HCT116 (cell line): ENCODE results near the gene TOMM40. TPM values are rescaled to one million over a fixed set of nuclear protein-coding genes. Genes with fewer than 3 reads are reported as not detected.
"Not testable (repeated sequence)": the region's sequence is repeated elsewhere in the genome, so short reads cannot be mapped to it uniquely, and the experiment has no call there.

ENCODE experiments used
- ATAC-seq: fragments of 200-7000 bp; cut with Tn5 transposase; 2 replicates; pipeline ENCODE4 v1.9.1; 2020; ENCODE audit warnings: mild to moderate bottlenecking, moderate library complexity
- BruUV-seq: library from RNA; stranded (reverse); fragments of 400-500 nt; replicated peaks from 2 replicates; lab custom pipeline; 2021; lab: Mats Ljungman, UMichigan
- CTCF ChIA-PET: fragments of 300-600 bp; sonication (Branson Sonifier 250); formaldehyde crosslinking; loops from one replicate; lab custom pipeline; 2021; ENCODE audit warnings: antibody characterized with exemption; lab: Charles Lee
- POLR2A ChIA-PET: fragments of 300-600, 350-600 bp; sonication (Branson Sonifier 250); formaldehyde crosslinking; loops from one replicate; lab custom pipeline; 2021; ENCODE audit warnings: antibody characterized with exemption; lab: Charles Lee
- RAD21 ChIA-PET, 2 experiments: fragments of 300-600 bp; sonication (Branson Sonifier 250); formaldehyde crosslinking; loops; one replicate each; lab custom pipeline; 2023; ENCODE audit warnings: low total read pairs in 2 of 2; ENCODE audit not compliant: uncharacterized antibody in 2 of 2, unreplicated experiment in 2 of 2, low non-redundant PET in 1 of 2; lab: Charles Lee
- DNase-seq: peaks from one replicate; pipeline ENCODE4 v3.0.0-alpha.2; 2010; ENCODE audit warnings: low read depth, low spot score
- H2AFZ ChIP-seq: fragments of 200-600 bp; shearing (Covaris generic), sonication (generic); 2 replicates; pipeline ENCODE4 v1.6.1; 2017; ENCODE audit warnings: low read depth, mixed run types, mixed read lengths, antibody characterized with exemption, low read length; ENCODE audit not compliant: poor library complexity, severe bottlenecking
- H3K27ac ChIP-seq: 2 replicates; pipeline ENCODE4 v1.5.1; 2012; ENCODE audit warnings: low read depth, low read length
- H3K27me3 ChIP-seq: fragments of 200-600 bp; sonication (generic); 2 replicates; pipeline ENCODE4 v1.6.1; 2016; ENCODE audit warnings: mixed run types, low read length, mixed read lengths; ENCODE audit not compliant: insufficient read depth
- H3K36me3 ChIP-seq, 2 experiments: fragments of 200-500 bp in 1 of 2; fragments of 200-600 bp in 1 of 2; sonication (Bioruptor generic) in 1 of 2; sonication (generic) in 1 of 2; 2 replicates each; pipeline versions ENCODE4 v1.5.1 to v1.6.1; 2014 to 2016; ENCODE audit warnings: low read length in 2 of 2, inconsistent platforms in 1 of 2, mixed read lengths in 1 of 2, mixed run types in 1 of 2; ENCODE audit not compliant: insufficient read depth in 2 of 2, control insufficient read depth in 1 of 2
- H3K4me1 ChIP-seq, 2 experiments: fragments of 200-600 bp in 1 of 2; sonication (generic) in 1 of 2; 2 replicates each; pipeline versions ENCODE4 v1.5.1 to v1.6.1; 2012 to 2017; ENCODE audit warnings: low read length in 2 of 2, inconsistent platforms in 1 of 2, mild to moderate bottlenecking in 1 of 2, mixed read lengths in 1 of 2, mixed run types in 1 of 2, moderate library complexity in 1 of 2; ENCODE audit not compliant: insufficient read depth in 2 of 2, control insufficient read depth in 1 of 2
- H3K4me2 ChIP-seq: fragments of 200-600 bp; sonication (generic); 2 replicates; pipeline ENCODE4 v1.6.1; 2017; ENCODE audit warnings: mixed run types, low read length, mixed read lengths
- H3K4me3 ChIP-seq, 2 experiments: fragments of 200-600 bp in 1 of 2; sonication (generic) in 1 of 2; replicated peaks in 1 of 2; 2 replicates each; pipeline ENCODE4 v1.5.1; 2011 to 2016; ENCODE audit warnings: low read length in 2 of 2, control low read depth in 1 of 2, low read depth in 1 of 2, mild to moderate bottlenecking in 1 of 2, mixed read lengths in 1 of 2, mixed run types in 1 of 2
- H3K79me2 ChIP-seq: fragments of 200-600 bp; sonication (generic); 2 replicates; pipeline ENCODE4 v1.6.1; 2017; ENCODE audit warnings: mild to moderate bottlenecking, mixed run types, low read length, moderate library complexity, mixed read lengths; ENCODE audit not compliant: insufficient read depth
- H3K9ac ChIP-seq: fragments of 200-600 bp; sonication (generic); 2 replicates; pipeline ENCODE4 v1.6.1; 2016; ENCODE audit warnings: low read length, mixed read lengths
- H3K9me2 ChIP-seq: fragments of 200-600 bp; sonication (generic), shearing (Covaris generic); 2 replicates; pipeline ENCODE4 v1.6.1; 2017; ENCODE audit warnings: mixed run types, mild to moderate bottlenecking, moderate library complexity; ENCODE audit not compliant: insufficient read depth
- H3K9me3 ChIP-seq, 2 experiments: fragments of 200-500 bp in 1 of 2; fragments of 200-600 bp in 1 of 2; sonication (Bioruptor generic) in 1 of 2; sonication (generic) in 1 of 2; 2 replicates each; pipeline ENCODE4 v1.6.1; 2014 to 2017; ENCODE audit warnings: low read length in 2 of 2, mixed read lengths in 2 of 2, inconsistent platforms in 1 of 2, low read depth in 1 of 2, mild to moderate bottlenecking in 1 of 2, mixed run types in 1 of 2, moderate library complexity in 1 of 2; ENCODE audit not compliant: control insufficient read depth in 1 of 2, insufficient read depth in 1 of 2
- H4K20me1 ChIP-seq: fragments of 200-600 bp; sonication (generic), shearing (Covaris generic); 2 replicates; pipeline ENCODE4 v1.6.1; 2017; ENCODE audit warnings: mixed run types, mild to moderate bottlenecking, moderate library complexity; ENCODE audit not compliant: insufficient read depth
- intact Hi-C: fragments of 100-400 bp; cut with micrococcal nuclease; formaldehyde crosslinking; loops from 2 replicates; pipeline ENCODE4 v1.10.0; 2022
- total RNA-seq: library from RNA; stranded (reverse); gene quantifications from one replicate; pipeline ENCODE4 v1.2.1, GENCODE V29; 2021; ENCODE audit not compliant: unreplicated experiment

Gene TOMM40
- total RNA-seq, 1 experiment from 2014 or later = 178 TPM

GRCh38 chr19:44913512-44914432, 22.7 kb downstream of the TOMM40 start:
- intact Hi-C loops = loop anchor here (2.0 kb wide), 1 partner anchor 41 kb away; the partner anchor contains the start of gene CLPTM1
- Histone ChIP-seq H3K4me1 (peaks cover 21 to 40% of the 10 kb centered on the region in 2 experiments), H3K4me2 (peak overlapping the region; percentile 77)
- POLR2A ChIA-PET = interaction anchor here (1.3 kb wide), 1 partner anchor 41 kb away, joined by 4 read pairs; the partner anchor contains the start of gene CLPTM1
- H3K36me3 ChIP-seq, RAD21 ChIA-PET, H3K9me3 ChIP-seq, DNase-seq, H2AFZ ChIP-seq, H3K79me2 ChIP-seq, H3K4me3 ChIP-seq, H3K27ac ChIP-seq, H3K9ac ChIP-seq, BruUV-seq, H4K20me1 ChIP-seq, H3K27me3 ChIP-seq, H3K9me2 ChIP-seq, CTCF ChIA-PET, ATAC-seq: not testable (repeated sequence)

GRCh38 chr19:44914433-44915206, 23.6 kb downstream of the TOMM40 start, which contains the start of gene APOC1:
Gene APOC1, plus strand, starts transcription at chr19:44914608. Its CDS starts 284 bp downstream, at chr19:44914892.
- peaks cover 21 to 40% of the 10 kb centered on the region in 2 experiments for H3K4me1 ChIP-seq
- peak within 1 kb of the TSS; percentile 63 for H3K9ac ChIP-seq
- H3K9me3 ChIP-seq, RAD21 ChIA-PET, H3K9me2 ChIP-seq, H3K27me3 ChIP-seq, H3K36me3 ChIP-seq, H3K79me2 ChIP-seq, H4K20me1 ChIP-seq: not testable (repeated sequence)
- H3K4me3 ChIP-seq = peak within 1 kb of the TSS; percentile 37 to 51
- peak within 1 kb of the TSS; percentile 37 for H3K27ac ChIP-seq
- peak; percentile 93 for ATAC-seq
- ChIA-PET POLR2A (interaction anchor here (1.0 kb wide), 1 partner anchor 24 kb away, joined by 4 read pairs; no protein-coding TSS in a partner anchor), CTCF (interaction anchor here (0.9 kb wide), 1 partner anchor 37 kb away, joined by 3 read pairs; no protein-coding TSS in a partner anchor)
- DNase-seq = peak; percentile 73
- TSS peak; percentile 58 for BruUV-seq
- peak within 1 kb of the TSS; percentile 48 for H2AFZ ChIP-seq
- peak within 1 kb of the TSS; percentile 77 for H3K4me2 ChIP-seq
- intact Hi-C loops = loop anchor here (2.0 kb wide), 1 partner anchor 40 kb away; the partner anchor contains the start of gene CLPTM1
